Inflammatory macrophage (primary cell): ENCODE data around the gene MSRB1.
"Not testable (repeated sequence)": the region's sequence is repeated elsewhere in the genome, so short reads cannot be mapped to it uniquely, and the experiment has no call there.

Experiments
- DNase-seq, 2 donors: peaks; one replicate each; pipeline ENCODE4 v3.0.0-alpha.2; 2020 to 2022

MSRB1 gene

GRCh38 chr16:1915732-1916639 is 27.0 kb downstream of the MSRB1 start:
- no peak for DNase-seq

- no peak for DNase-seq
Measured at GRCh38 chr16:1914988-1915387, 28.0 kb downstream of the MSRB1 start.

- no peak for DNase-seq
Measured at GRCh38 chr16:1914084-1914608, 28.9 kb downstream of the MSRB1 start.

GRCh38 chr16:1913327-1914083 is 29.5 kb downstream of the MSRB1 start:
- no peak for DNase-seq

GRCh38 chr16:1912215-1912543 is 30.8 kb downstream of the MSRB1 start:
- no peak for DNase-seq

GRCh38 chr16:1911467-1912214 is 31.4 kb downstream of the MSRB1 start:
- no peak for DNase-seq

- no peak for DNase-seq
Measured at GRCh38 chr16:1909561-1910231, 33.3 kb downstream of the MSRB1 start.

GRCh38 chr16:1908983-1909382 is 34.0 kb downstream of the MSRB1 start:
- no peak for DNase-seq

GRCh38 chr16:1908184-1908583 is 34.8 kb downstream of the MSRB1 start:
- no peak for DNase-seq

GRCh38 chr16:1907226-1907860 is 35.7 kb downstream of the MSRB1 start:
- no peak for DNase-seq

GRCh38 chr16:1906846-1907165 is 36.2 kb downstream of the MSRB1 start:
- DNase-seq: no peak

- no peak for DNase-seq
Measured at GRCh38 chr16:1906055-1906845, 36.7 kb downstream of the MSRB1 start.

GRCh38 chr16:1903845-1904840 is 38.9 kb downstream of the MSRB1 start:
- no peak for DNase-seq

- DNase-seq: no peak
Measured at GRCh38 chr16:1903220-1903574, 39.8 kb downstream of the MSRB1 start.

GRCh38 chr16:1902547-1903219 is 40.3 kb downstream of the MSRB1 start:
- no peak for DNase-seq

- DNase-seq: no peak
Measured at GRCh38 chr16:1900452-1900774, 42.6 kb downstream of the MSRB1 start.

- DNase-seq: no peak
Measured at GRCh38 chr16:1899641-1900451, 43.2 kb downstream of the MSRB1 start.

GRCh38 chr16:1897692-1898091 is 45.3 kb downstream of the MSRB1 start:
- DNase-seq: not testable (repeated sequence)
